HepG2 (cell line): ENCODE results near the gene CPNE5. TPM values are rescaled to one million over a fixed set of nuclear protein-coding genes. Genes with fewer than 3 reads are reported as not detected.

Source experiments
- ATAC-seq: fragments of 200-7000 bp; cut with Tn5 transposase; 3 replicates; pipeline ENCODE4 v1.9.1; 2020; ENCODE audit warnings: mild to moderate bottlenecking, moderate library complexity
- BruUV-seq: library from RNA; stranded (reverse); fragments of 400-500 nt; replicated peaks from 2 replicates; lab custom pipeline; 2021; lab: Mats Ljungman, UMichigan
- CTCF ChIA-PET: fragments of 300-600 bp; formaldehyde crosslinking; extraction: SDS; loops from one replicate; lab custom pipeline; 2021; ENCODE audit warnings: low total read pairs, inconsistent platforms, low intra/inter-chr PET ratio; lab: Yijun Ruan, JAX
- POLR2A ChIA-PET: fragments of 350-600 bp; sonication (Branson Sonifier 250); formaldehyde crosslinking; loops from one replicate; lab custom pipeline; 2020; ENCODE audit warnings: antibody characterized with exemption, inconsistent platforms; lab: Yijun Ruan, JAX
- DNase-seq: peaks from one replicate; pipeline ENCODE4 v3.0.0-alpha.2; 2015; ENCODE audit warnings: low spot score
- FAIRE-seq: peaks from 3 replicates; lab custom pipeline; 2011; peaks lifted over from hg19 to GRCh38; lab: Jason Lieb, UNC
- H2AFZ ChIP-seq: one replicate; pipeline ENCODE4 v1.6.1; 2011; ENCODE audit warnings: low read length, inconsistent platforms
- H3K27ac ChIP-seq: fragments of 300-600 bp; 3 replicates; pipeline ENCODE4 v1.8.0; 2011; ENCODE audit warnings: mixed run types, mild to moderate bottlenecking, mixed read lengths, low read length, inconsistent platforms; ENCODE audit not compliant: insufficient read depth; ENCODE audit errors: extremely low read length
- H3K27me3 ChIP-seq, 2 experiments: fragments of 200-600 bp in 1 of 2; 2 replicates in 1 of 2; 3 replicates in 1 of 2; pipeline versions ENCODE4 v1.6.0 to v1.8.0; 2011; ENCODE audit warnings: low read length in 2 of 2, mild to moderate bottlenecking in 2 of 2, moderate library complexity in 2 of 2, inconsistent platforms in 1 of 2; ENCODE audit not compliant: insufficient read depth in 2 of 2, control insufficient read depth in 1 of 2
- H3K36me3 ChIP-seq, 2 experiments: fragments of 200-600 bp in 1 of 2; replicated peaks in 1 of 2; 2 replicates in 1 of 2; 3 replicates in 1 of 2; pipeline versions ENCODE4 v1.5.1 to v1.8.0; 2011; ENCODE audit warnings: low read length in 2 of 2, inconsistent platforms in 1 of 2; ENCODE audit not compliant: insufficient read depth in 2 of 2, control insufficient read depth in 1 of 2
- H3K4me1 ChIP-seq: 2 replicates; pipeline ENCODE4 v1.5.1; 2012; ENCODE audit warnings: low read length, inconsistent platforms; ENCODE audit not compliant: insufficient read depth
- H3K4me2 ChIP-seq: 2 replicates; pipeline ENCODE4 v1.6.0; 2011; ENCODE audit warnings: low read depth, low read length, inconsistent platforms
- H3K4me3 ChIP-seq, 3 experiments: fragments of 200-600 bp in 1 of 3; sonication (generic), shearing (Covaris generic) in 1 of 3; replicated peaks in 1 of 3; 2 replicates each; pipeline ENCODE4 v1.5.1; 2011 to 2016; ENCODE audit warnings: low read length in 3 of 3, inconsistent platforms in 2 of 3, low read depth in 2 of 3, mild to moderate bottlenecking in 2 of 3, control low read depth in 1 of 3, mixed read lengths in 1 of 3; ENCODE audit not compliant: insufficient read depth in 1 of 3
- H3K79me2 ChIP-seq: one replicate; pipeline ENCODE4 v1.6.1; 2011; ENCODE audit warnings: low read length, inconsistent platforms; ENCODE audit not compliant: insufficient read depth
- H3K9ac ChIP-seq: 2 replicates; pipeline ENCODE4 v1.6.0; 2011; ENCODE audit warnings: mild to moderate bottlenecking, low read depth, low read length, inconsistent platforms; ENCODE audit not compliant: insufficient read depth
- H3K9me3 ChIP-seq: 2 replicates; pipeline ENCODE4 v1.5.1; 2012; ENCODE audit warnings: mild to moderate bottlenecking, low read length
- H4K20me1 ChIP-seq: 2 replicates; pipeline ENCODE4 v1.6.0; 2011; ENCODE audit warnings: inconsistent platforms, mild to moderate bottlenecking, low read length, moderate library complexity; ENCODE audit not compliant: insufficient read depth
- FOXA3 ChIP-seq: IDR thresholded peaks from 2 replicates; pipeline ENCODE4 v1.6.1; 2016; ENCODE audit warnings: missing genetic modification reagents, missing compliant biosample characterization
- FOXM1 ChIP-seq: sonication (generic); formaldehyde crosslinking; IDR thresholded peaks from 2 replicates; pipeline ENCODE4 v1.5.0; 2020; ENCODE audit warnings: missing genetic modification reagents
- SNRNP70 ChIP-seq: fragments of 200-400 bp; formaldehyde crosslinking; IDR thresholded peaks from 2 replicates; pipeline ENCODE4 v1.6.1; 2017; ENCODE audit warnings: mild to moderate bottlenecking, low read depth, low read length, moderate library complexity
- TSC22D2 ChIP-seq: sonication (generic); formaldehyde crosslinking; IDR thresholded peaks from 2 replicates; pipeline ENCODE4 v1.5.1; 2020; ENCODE audit warnings: missing genetic modification reagents, mild to moderate bottlenecking, borderline replicate concordance
- ZNF143 ChIP-seq: sonication (generic); formaldehyde crosslinking; IDR thresholded peaks from 2 replicates; pipeline ENCODE4 v1.4.0; 2020; ENCODE audit warnings: missing genetic modification reagents
- ZNF530 ChIP-seq: sonication (generic); formaldehyde crosslinking; IDR thresholded peaks from 2 replicates; pipeline ENCODE4 v1.5.0; 2020; ENCODE audit warnings: low read depth, mild to moderate bottlenecking, missing genetic modification reagents
- WGBS: methylation state at CpG from one replicate; pipeline ENCODE4 v1.1.6; 2017; ENCODE audit warnings: low lambda C conversion rate; 5-methylcytosine and 5-hydroxymethylcytosine counted together
- in situ Hi-C: cut with HindIII; loops from 2 replicates; pipeline ENCODE4 v1.10.0; 2017; ENCODE audit warnings: low pct_unique_long_range_greater_than_20kb; ENCODE audit not compliant: extremely low pct_ligation_motif_present
- intact Hi-C: fragments of 100-400 bp; cut with micrococcal nuclease; formaldehyde crosslinking; loops from one replicate; pipeline ENCODE4 v1.10.0; 2022; ENCODE audit not compliant: unreplicated experiment
- polyA plus RNA-seq, 8 experiments: library from polyadenylated mRNA; depleted of rRNA in 3 of 8; stranded (reverse) in 7 of 8; unstranded in 1 of 8; fragments of >200 nt; fragmentation: Illumina TruSeq in 4 of 8; extraction: Trizol in 4 of 8; gene quantifications; 2 replicates each; pipeline versions ENCODE4 v1.2.1 to v1.2.3, GENCODE V29; 2011 to 2016; ENCODE audit warnings: low read depth in 4 of 8, missing spikeins in 1 of 8, mixed read lengths in 1 of 8; ENCODE audit not compliant: insufficient read depth in 1 of 8
- total RNA-seq, 5 experiments: library from RNA; depleted of rRNA; stranded (reverse); fragments of >200 nt; fragmentation: Illumina TruSeq; extraction: Trizol; gene quantifications; 2 replicates each; pipeline ENCODE4 v1.2.3, GENCODE V29; 2016; ENCODE audit warnings: low read depth in 1 of 5
- TF ChIP-seq, protein P1 (sequence below): sonication (generic); formaldehyde crosslinking; IDR thresholded peaks from 2 replicates; pipeline ENCODE4 v1.8.1; 2023; ENCODE audit warnings: mild to moderate bottlenecking, missing genetic modification reagents, borderline replicate concordance

The CPNE5 gene
- total and polyA plus RNA-seq, 2 of the 13 experiments (the other 11 are each of a cell fraction or from before 2014, with no cell fraction given), result 0.16 TPM; not detected in 1

- peaks cover 2 to 70% of the 10 kb centered on the region in 2 experiments; a peak in 3 of 5 replicates for H3K27me3 ChIP-seq
- no peak overlapping the region for H3K4me2 ChIP-seq
- BruUV-seq, result no TSS peak
- in situ Hi-C loops, result no loop called here
- CTCF ChIA-PET, result no interaction called here
- H3K9ac ChIP-seq, result no peak overlapping the region
- ATAC-seq (no peak), DNase-seq (no peak), FAIRE-seq (no peak)
- no peaks in the 10 kb centered on the region for H3K79me2 ChIP-seq
- H3K27ac ChIP-seq, result no peak overlapping the region
- intact Hi-C loops, result no loop called here
- H3K9me3 ChIP-seq, result no peaks in the 10 kb centered on the region
- POLR2A ChIA-PET, result no interaction called here
- H2AFZ ChIP-seq, result no peak overlapping the region
- no peaks in the 10 kb centered on the region; the same call in 1 of the 2 replicates for H4K20me1 ChIP-seq
- H3K36me3 ChIP-seq, result no peaks in the 10 kb centered on the region
- WGBS, result 40% methylated on average over 9 of the region's 9 CpGs
- peaks cover 10% of the 10 kb centered on the region; the same call in 1 of the 2 replicates for H3K4me1 ChIP-seq
- no peak overlapping the region for H3K4me3 ChIP-seq
- no peak for TF ChIP-seq ZNF530
- TF ChIP-seq ZNF143, result no peak
- TF ChIP-seq, protein P1, sequence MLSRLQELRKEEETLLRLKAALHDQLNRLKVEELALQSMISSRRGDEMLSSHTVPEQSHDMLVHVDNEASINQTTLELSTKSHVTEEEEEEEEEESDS (CRISPR knock-in tag), result no peak
- TF ChIP-seq SNRNP70, result no peak
- no peak for TF ChIP-seq FOXM1 (CRISPR knock-in tag)
- TF ChIP-seq FOXA3, result no peak
- no peak for TF ChIP-seq TSC22D2 (CRISPR knock-in tag)
These were observed 84.4 kb downstream of the CPNE5 start for GRCh38 chr6:36754582-36755434.
